Measurements from ENCODE around the gene COL5A1. TPM values are rescaled to one million over a fixed set of nuclear protein-coding genes. Genes with fewer than 3 reads are reported as not detected.
"Not testable (repeated sequence)": the region's sequence is repeated elsewhere in the genome, so short reads cannot be mapped to it uniquely, and the experiment has no call there.

The COL5A1 gene
- total and polyA plus RNA-seq, 11 donors: 7.6 to 91.3 (median 13.4) TPM

DNA sequence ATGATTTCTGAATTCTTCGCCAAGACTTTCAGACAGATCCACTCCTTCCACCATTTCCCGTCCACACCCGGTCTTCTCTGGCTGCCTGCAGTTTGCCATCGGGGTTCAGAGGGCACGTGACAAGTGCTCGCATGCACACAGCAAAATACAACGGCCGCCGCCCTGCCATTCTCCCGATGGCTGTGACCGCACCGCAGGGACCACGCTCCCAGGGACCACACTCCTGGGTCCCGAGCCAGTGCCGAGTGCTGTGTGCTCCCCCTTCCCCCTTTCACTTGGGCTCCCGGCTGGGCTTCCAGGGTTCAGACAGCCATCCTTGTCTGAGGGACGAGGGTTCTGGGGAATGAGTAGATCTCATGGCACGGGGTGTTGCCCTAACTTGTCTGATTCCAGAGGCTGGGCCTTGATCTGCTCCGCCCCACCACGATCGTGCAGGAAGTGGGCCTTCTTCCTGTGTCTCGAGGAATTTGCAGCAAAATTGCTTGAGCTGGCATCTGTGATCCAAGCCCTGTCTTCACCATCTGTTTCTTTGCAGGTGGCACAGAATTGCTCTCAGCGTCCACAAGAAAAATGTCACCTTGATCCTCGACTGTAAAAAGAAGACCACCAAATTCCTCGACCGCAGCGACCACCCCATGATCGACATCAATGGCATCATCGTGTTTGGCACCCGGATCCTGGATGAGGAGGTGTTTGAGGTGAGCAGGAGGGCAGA lies 59.2 kb downstream of the COL5A1 start:
- TF ChIP-seq, protein P1, sequence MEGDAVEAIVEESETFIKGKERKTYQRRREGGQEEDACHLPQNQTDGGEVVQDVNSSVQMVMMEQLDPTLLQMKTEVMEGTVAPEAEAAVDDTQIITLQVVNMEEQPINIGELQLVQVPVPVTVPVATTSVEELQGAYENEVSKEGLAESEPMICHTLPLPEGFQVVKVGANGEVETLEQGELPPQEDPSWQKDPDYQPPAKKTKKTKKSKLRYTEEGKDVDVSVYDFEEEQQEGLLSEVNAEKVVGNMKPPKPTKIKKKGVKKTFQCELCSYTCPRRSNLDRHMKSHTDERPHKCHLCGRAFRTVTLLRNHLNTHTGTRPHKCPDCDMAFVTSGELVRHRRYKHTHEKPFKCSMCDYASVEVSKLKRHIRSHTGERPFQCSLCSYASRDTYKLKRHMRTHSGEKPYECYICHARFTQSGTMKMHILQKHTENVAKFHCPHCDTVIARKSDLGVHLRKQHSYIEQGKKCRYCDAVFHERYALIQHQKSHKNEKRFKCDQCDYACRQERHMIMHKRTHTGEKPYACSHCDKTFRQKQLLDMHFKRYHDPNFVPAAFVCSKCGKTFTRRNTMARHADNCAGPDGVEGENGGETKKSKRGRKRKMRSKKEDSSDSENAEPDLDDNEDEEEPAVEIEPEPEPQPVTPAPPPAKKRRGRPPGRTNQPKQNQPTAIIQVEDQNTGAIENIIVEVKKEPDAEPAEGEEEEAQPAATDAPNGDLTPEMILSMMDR (IDR thresholded peaks at IDR 0.05): no peak
- no peak for TF ChIP-seq POLR2A (IDR thresholded peaks at IDR 0.05)
- 89 to 91% (median 90%) methylated on average over 28 to 30 of the region's 30 CpGs for WGBS, 4 donors
- Histone ChIP-seq H3K36me3 (peaks cover 0 to 29% (median 12%) of the 10 kb centered on the region in 9 donors), H3K4me3 (no peak overlapping the region), H3K27ac (no peak overlapping the region), H3K9me3 (no peaks in the 10 kb centered on the region), H3K27me3 (no peaks in the 10 kb centered on the region), H3K4me1 (peaks cover 0 to 39% (median 6%) of the 10 kb centered on the region in 12 donors)
- intact Hi-C loops (cut with DNase I): loop anchor here in 7 of 10 donors (2.0 to 10.0 kb wide), 5 partner anchors 37 to 284 kb away; no protein-coding TSS in a partner anchor
- ATAC-seq (no peak), DNase-seq (no peak)

DNA sequence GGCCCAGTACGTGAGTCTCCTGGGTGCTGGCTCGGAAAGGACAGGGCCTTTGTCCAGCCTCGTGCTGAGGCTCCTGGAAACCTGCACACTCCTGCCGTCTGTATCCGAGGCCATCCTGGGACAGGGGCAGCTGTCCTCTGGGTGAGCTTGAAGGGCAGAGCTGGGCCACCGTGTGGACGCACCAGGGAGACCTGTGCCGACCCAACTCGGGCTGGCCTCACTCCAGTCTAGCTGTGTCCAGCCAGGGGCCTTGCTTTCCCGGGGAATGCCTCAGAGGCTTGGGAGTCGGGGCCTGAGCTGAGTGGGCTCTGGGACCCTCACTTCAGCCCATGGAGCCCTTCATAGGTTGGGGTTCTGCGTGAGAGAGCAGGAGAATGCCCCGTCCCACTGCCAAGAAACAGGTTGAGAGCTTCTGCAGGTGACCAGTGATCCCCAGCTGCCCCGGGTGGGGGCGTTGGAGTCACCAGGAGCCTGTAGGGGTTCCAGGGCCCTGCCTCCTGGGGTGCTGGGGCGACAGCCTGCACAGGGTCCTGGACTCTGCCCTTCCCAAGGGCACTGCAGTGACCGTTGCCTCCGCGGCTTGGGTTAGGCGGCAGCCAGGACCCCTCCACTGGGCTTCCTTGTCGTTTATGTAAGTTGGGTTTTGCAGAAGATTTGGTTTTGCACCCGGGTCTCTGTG lies 60.1 kb downstream of the COL5A1 start:
- Histone ChIP-seq H3K4me1 (peaks cover 0 to 48% (median 10%) of the 10 kb centered on the region in 12 donors), H3K27ac (no peak overlapping the region), H3K4me3 (no peak overlapping the region), H3K9me3 (no peaks in the 10 kb centered on the region), H3K27me3 (no peaks in the 10 kb centered on the region), H3K36me3 (peaks cover 0 to 29% (median 12%) of the 10 kb centered on the region in 9 donors)
- TF ChIP-seq, protein P1 (IDR thresholded peaks at IDR 0.05): no peak
- no peak for TF ChIP-seq POLR2A (IDR thresholded peaks at IDR 0.05)
- peak in 1 of 5 donors; percentile 8 for DNase-seq
- intact Hi-C loops (cut with DNase I): loop anchor here in 7 of 10 donors (2.0 to 10.0 kb wide), 5 partner anchors 36 to 283 kb away; no protein-coding TSS in a partner anchor
- ATAC-seq: no peak
- 89 to 97% (median 90%) methylated on average over 6 to 22 of the region's 22 CpGs for whole genome bisulfite sequencing, 4 donors

- intact Hi-C loops (cut with DNase I): loop anchor here in 5 of 10 donors (5.0 to 10.0 kb wide), 3 partner anchors 35 to 283 kb away; no protein-coding TSS in a partner anchor
- ATAC-seq (no peak), DNase-seq (peak in 1 of 5 donors; percentile 30)
- Histone ChIP-seq H3K27me3 (no peaks in the 10 kb centered on the region), H3K36me3 (peaks cover 0 to 29% (median 12%) of the 10 kb centered on the region in 9 donors), H3K4me3 (no peak overlapping the region), H3K27ac (no peak overlapping the region), H3K4me1 (peaks cover 0 to 54% (median 14%) of the 10 kb centered on the region in 12 donors), H3K9me3 (no peaks in the 10 kb centered on the region)
- TF ChIP-seq POLR2A (IDR thresholded peaks at IDR 0.05): no peak
- TF ChIP-seq, protein P1 (IDR thresholded peaks at IDR 0.05): no peak
- WGBS, 4 donors: 61 to 84% (median 73%) methylated on average over 9 to 18 of the region's 18 CpGs
These were observed 60.7 kb downstream of the COL5A1 start for GRCh38 chr9:134702291-134702690.

GRCh38 chr9:134703730-134704114 lies 62.1 kb downstream of the COL5A1 start:
- not testable (repeated sequence) for H3K27me3 ChIP-seq, DNase-seq, H3K4me3 ChIP-seq, ATAC-seq, H3K9me3 ChIP-seq
- intact Hi-C loops (cut with DNase I): loop anchor here in 5 of 10 donors (5.0 to 10.0 kb wide), 3 partner anchors 34 to 281 kb away; no protein-coding TSS in a partner anchor
- peak overlapping the region in 3 of 12 donors; percentile 31 to 92 (median 32) for H3K27ac ChIP-seq
- H3K4me1 ChIP-seq: peaks cover 0 to 60% (median 24%) of the 10 kb centered on the region in 12 donors
- peaks cover 0 to 32% (median 12%) of the 10 kb centered on the region in 9 donors for H3K36me3 ChIP-seq
- WGBS, 4 donors: 84 to 93% (median 88%) methylated on average over 8 to 13 of the region's 13 CpGs

All from heart left ventricle (tissue), 16 donors.